ENCODE results near the gene TRAF3IP1.

TRAF3IP1 gene

GRCh38 chr2:238282861-238283738 lies 37.2 kb upstream of the TRAF3IP1 start:
- no peaks in the 10 kb centered on the region for H3K36me3 ChIP-seq (replicated peaks)
- H3K9me3 ChIP-seq: no peaks in the 10 kb centered on the region
- DNase-seq (ENCODE audit: low spot score in 2 of 2): no peak
- in situ Hi-C loops (cut with MboI; ENCODE audit: low sequenced_read_pairs): no loop called here
- no peak overlapping the region for H3K4me3 ChIP-seq
- H3K4me1 ChIP-seq: peaks cover 26% of the 10 kb centered on the region
- no peaks in the 10 kb centered on the region for H3K27me3 ChIP-seq (ENCODE audit: low read depth)

GRCh38 chr2:238284802-238285515 lies 35.4 kb upstream of the TRAF3IP1 start:
- H3K27me3 ChIP-seq (ENCODE audit: low read depth): no peaks in the 10 kb centered on the region

GRCh38 chr2:238285653-238286082 lies 34.6 kb upstream of the TRAF3IP1 start:
- Histone ChIP-seq H3K4me1 (peaks cover 42% of the 10 kb centered on the region), H3K9me3 (no peaks in the 10 kb centered on the region), H3K4me3 (no peak overlapping the region), H3K36me3 (replicated peaks) (no peaks in the 10 kb centered on the region), H3K27me3 (ENCODE audit: low read depth) (no peaks in the 10 kb centered on the region)
- in situ Hi-C loops (cut with MboI; ENCODE audit: low sequenced_read_pairs): no loop called here
- peak; percentile 83 to 88 for DNase-seq (ENCODE audit: low spot score in 2 of 2)

More at GRCh38 chr2:238284802-238285515, 35.4 kb upstream of the TRAF3IP1 start:
- Histone ChIP-seq H3K9me3 (no peaks in the 10 kb centered on the region), H3K36me3 (replicated peaks) (no peaks in the 10 kb centered on the region), H3K4me3 (no peak overlapping the region), H3K4me1 (peaks cover 35% of the 10 kb centered on the region)
- in situ Hi-C loops (cut with MboI; ENCODE audit: low sequenced_read_pairs): no loop called here
- DNase-seq (ENCODE audit: low spot score in 2 of 2): no peak

- H3K4me1 ChIP-seq: peaks cover 44% of the 10 kb centered on the region
- no peak for DNase-seq (ENCODE audit: low spot score in 2 of 2)
- no peak overlapping the region for H3K4me3 ChIP-seq
- no peaks in the 10 kb centered on the region for H3K9me3 ChIP-seq
- H3K36me3 ChIP-seq (replicated peaks): no peaks in the 10 kb centered on the region
- no peaks in the 10 kb centered on the region for H3K27me3 ChIP-seq (ENCODE audit: low read depth)
- in situ Hi-C loops (cut with MboI; ENCODE audit: low sequenced_read_pairs): no loop called here
Measured at GRCh38 chr2:238286095-238286494, 34.2 kb upstream of the TRAF3IP1 start.

- Histone ChIP-seq H3K9me3 (no peaks in the 10 kb centered on the region), H3K36me3 (replicated peaks) (no peaks in the 10 kb centered on the region), H3K4me3 (no peak overlapping the region), H3K4me1 (peaks cover 44% of the 10 kb centered on the region), H3K27me3 (ENCODE audit: low read depth) (no peaks in the 10 kb centered on the region)
- in situ Hi-C loops (cut with MboI; ENCODE audit: low sequenced_read_pairs): no loop called here
- DNase-seq (ENCODE audit: low spot score in 2 of 2): no peak
Measured at GRCh38 chr2:238286551-238286950, 33.8 kb upstream of the TRAF3IP1 start.

- DNase-seq (ENCODE audit: low spot score in 2 of 2): no peak
- Histone ChIP-seq H3K4me3 (peak overlapping the region; percentile 77), H3K4me1 (peaks cover 44% of the 10 kb centered on the region)
Measured at GRCh38 chr2:238286987-238287736, 33.2 kb upstream of the TRAF3IP1 start.

GRCh38 chr2:238287737-238288649 lies 32.3 kb upstream of the TRAF3IP1 start, which contains the start of gene PER2:
TSS of gene PER2 (minus strand) at chr2:238288610. CDS start at chr2:238277936, 10,674 bp downstream.
- Histone ChIP-seq H3K4me1 (peaks cover 44% of the 10 kb centered on the region), H3K36me3 (replicated peaks) (no peaks in the 10 kb centered on the region), H3K27me3 (ENCODE audit: low read depth) (no peaks in the 10 kb centered on the region), H3K4me3 (peak within 1 kb of the TSS; percentile 77), H3K9me3 (no peaks in the 10 kb centered on the region)
- in situ Hi-C loops (cut with MboI; ENCODE audit: low sequenced_read_pairs): no loop called here
- peak; percentile 44 to 67 for DNase-seq (ENCODE audit: low spot score in 2 of 2)

More at GRCh38 chr2:238286987-238287736, 33.2 kb upstream of the TRAF3IP1 start:
- Histone ChIP-seq H3K36me3 (replicated peaks) (no peaks in the 10 kb centered on the region), H3K9me3 (no peaks in the 10 kb centered on the region), H3K27me3 (ENCODE audit: low read depth) (no peaks in the 10 kb centered on the region)
- in situ Hi-C loops (cut with MboI; ENCODE audit: low sequenced_read_pairs): no loop called here

GRCh38 chr2:238288650-238289573 lies 31.4 kb upstream of the TRAF3IP1 start:
- no peaks in the 10 kb centered on the region for H3K27me3 ChIP-seq (ENCODE audit: low read depth)
- H3K4me3 ChIP-seq: peak overlapping the region; percentile 43
- peaks cover 44% of the 10 kb centered on the region for H3K4me1 ChIP-seq
- no peaks in the 10 kb centered on the region for H3K9me3 ChIP-seq
- in situ Hi-C loops (cut with MboI; ENCODE audit: low sequenced_read_pairs): no loop called here
- DNase-seq (ENCODE audit: low spot score in 2 of 2): peak; percentile 94 to 98
- H3K36me3 ChIP-seq (replicated peaks): no peaks in the 10 kb centered on the region

GRCh38 chr2:238289574-238289973 lies 30.7 kb upstream of the TRAF3IP1 start:
- in situ Hi-C loops (cut with MboI; ENCODE audit: low sequenced_read_pairs): no loop called here
- no peaks in the 10 kb centered on the region for H3K9me3 ChIP-seq
- H3K36me3 ChIP-seq (replicated peaks): no peaks in the 10 kb centered on the region
- no peak for DNase-seq (ENCODE audit: low spot score in 2 of 2)
- no peaks in the 10 kb centered on the region for H3K27me3 ChIP-seq (ENCODE audit: low read depth)
- peaks cover 44% of the 10 kb centered on the region for H3K4me1 ChIP-seq
- H3K4me3 ChIP-seq: peak overlapping the region; percentile 43

GRCh38 chr2:238290091-238290509 lies 30.2 kb upstream of the TRAF3IP1 start:
- H3K36me3 ChIP-seq (replicated peaks): no peaks in the 10 kb centered on the region
- in situ Hi-C loops (cut with MboI; ENCODE audit: low sequenced_read_pairs): no loop called here
- no peaks in the 10 kb centered on the region for H3K27me3 ChIP-seq (ENCODE audit: low read depth)
- H3K4me3 ChIP-seq: no peak overlapping the region; the same call in 1 of the 2 replicates
- H3K4me1 ChIP-seq: peaks cover 44% of the 10 kb centered on the region
- peak; percentile 89 to 92 for DNase-seq (ENCODE audit: low spot score in 2 of 2)
- H3K9me3 ChIP-seq: no peaks in the 10 kb centered on the region

GRCh38 chr2:238290715-238291549 lies 29.4 kb upstream of the TRAF3IP1 start:
- Histone ChIP-seq H3K27me3 (ENCODE audit: low read depth) (no peaks in the 10 kb centered on the region), H3K9me3 (no peaks in the 10 kb centered on the region), H3K4me1 (peaks cover 38% of the 10 kb centered on the region), H3K4me3 (no peak overlapping the region), H3K36me3 (replicated peaks) (no peaks in the 10 kb centered on the region)
- peak in 1 of 2 experiments; percentile 39 for DNase-seq (ENCODE audit: low spot score in 2 of 2)
- in situ Hi-C loops (cut with MboI; ENCODE audit: low sequenced_read_pairs): no loop called here

All from HAP-1 (cell line).